Activated effector memory CD4-positive, alpha-beta T cell treated with Interleukin-2 at 50 U/mL for 16 hours (primary cell): ENCODE measurements around the gene KRT77.

ENCODE experiments used
- DNase-seq: peaks from one replicate; pipeline ENCODE4 v3.0.0-alpha.2; 2020

Gene KRT77

DNA sequence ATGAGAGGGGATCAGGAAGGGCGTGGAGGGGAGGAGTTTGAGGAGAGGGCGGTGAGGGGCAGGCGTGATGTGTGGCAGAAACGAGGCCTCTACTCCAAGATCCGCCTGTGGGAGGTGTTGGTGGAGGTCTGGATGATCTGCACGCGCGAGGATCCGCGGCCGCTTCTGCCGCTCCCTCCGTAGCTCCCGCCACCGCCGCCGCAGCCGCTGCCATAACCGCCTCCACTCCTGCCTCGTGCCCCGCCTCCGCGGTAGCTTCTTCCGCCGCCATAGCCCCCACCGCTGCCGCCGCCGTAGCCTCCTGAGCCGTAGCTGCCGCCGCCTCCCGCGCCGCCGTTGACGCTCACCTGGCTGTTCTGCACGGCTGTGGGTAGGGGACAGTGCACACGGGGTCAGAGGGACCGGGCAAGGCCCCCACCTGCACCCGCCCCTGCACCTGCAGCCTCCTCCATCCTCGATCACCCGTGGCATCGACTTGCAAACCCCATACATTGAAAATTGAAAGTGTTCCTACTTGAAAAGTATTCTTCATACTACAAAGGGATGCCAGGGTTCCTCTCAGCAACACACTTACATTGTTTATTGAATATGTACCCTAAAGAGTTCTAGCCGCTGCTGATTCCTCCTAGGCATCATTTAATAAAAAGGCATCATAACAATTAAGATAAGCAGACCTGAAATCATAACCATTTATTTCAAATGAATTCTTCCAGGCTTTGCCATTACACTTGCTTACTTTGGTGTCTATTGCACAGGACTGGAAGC is 12.1 kb downstream of the KRT77 start:
- DNase-seq, result peak; percentile 49

DNA sequence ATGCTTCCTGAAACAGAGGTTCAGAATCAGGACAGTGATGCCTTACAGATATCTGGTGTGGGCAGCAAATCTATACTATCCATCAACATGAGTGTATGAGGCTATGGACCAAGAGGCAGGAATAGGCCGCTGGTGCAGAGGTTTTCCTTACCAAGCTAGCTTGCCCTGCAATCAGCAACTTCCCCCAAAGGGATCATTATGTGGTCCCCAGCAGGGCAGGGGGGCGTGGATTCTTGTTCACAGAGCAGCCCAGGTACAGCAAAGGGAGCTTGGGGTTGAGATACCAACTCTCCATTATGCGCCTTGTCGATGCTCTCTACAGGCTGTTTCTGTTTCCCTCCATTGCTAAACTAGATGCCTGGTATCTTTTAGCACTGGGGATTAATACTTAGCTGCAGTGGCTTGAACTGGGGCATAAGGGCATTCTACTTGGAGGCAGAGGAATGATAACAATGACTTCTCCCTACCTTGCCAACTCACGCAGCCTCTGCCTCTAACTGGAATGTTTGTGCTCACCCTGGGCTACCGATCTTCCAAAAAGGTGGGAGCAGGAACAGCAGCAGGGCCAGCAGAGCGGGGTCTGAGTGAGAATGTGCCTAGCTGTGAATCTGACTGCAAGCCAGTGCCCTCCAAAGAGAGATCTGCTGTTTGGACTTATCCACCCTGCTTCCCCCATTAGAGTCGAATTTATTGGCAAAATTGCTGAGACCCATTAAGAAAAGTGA is 12.8 kb downstream of the KRT77 start:
- no peak for DNase-seq

DNA sequence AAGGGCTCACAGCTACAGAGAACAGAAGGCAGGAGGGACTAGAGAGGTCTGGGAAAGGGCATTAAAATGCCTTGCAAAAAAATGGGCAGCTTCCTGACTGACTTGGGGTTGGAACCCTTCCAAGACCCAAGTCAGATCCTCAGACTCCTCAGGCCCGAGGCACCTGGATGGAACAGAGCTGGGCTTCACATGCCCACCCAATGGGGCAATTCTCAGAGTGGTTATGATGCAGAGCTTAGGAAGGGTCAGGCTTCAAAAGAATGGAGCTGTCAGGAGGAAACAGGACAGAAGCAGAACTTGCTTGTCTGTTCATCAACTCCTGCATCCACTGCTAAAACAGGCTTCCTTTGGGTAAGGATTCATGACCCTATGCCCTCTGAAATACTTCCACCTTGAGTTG is 13.4 kb downstream of the KRT77 start:
- no peak for DNase-seq

DNA sequence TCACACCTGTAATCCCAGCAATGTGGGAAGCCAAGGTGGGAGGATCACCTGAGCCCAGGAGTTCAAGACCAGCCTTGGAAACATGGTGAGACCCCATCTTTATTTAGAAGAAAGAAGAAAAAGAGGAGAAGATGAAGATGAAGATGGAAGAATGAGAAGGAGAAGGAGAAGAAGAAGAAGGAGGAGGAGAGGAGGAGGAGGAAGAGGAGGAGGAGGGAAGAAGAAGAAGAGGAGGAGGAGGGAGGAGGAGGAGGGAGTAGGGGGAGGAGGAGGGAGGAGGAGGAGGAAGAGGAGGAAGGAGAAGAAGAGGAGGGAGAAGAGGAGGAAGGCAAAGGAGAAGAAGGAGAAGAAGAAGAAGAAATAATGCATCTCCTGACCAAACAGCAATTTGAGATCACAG is 14.1 kb downstream of the KRT77 start:
- DNase-seq, result no peak

DNA sequence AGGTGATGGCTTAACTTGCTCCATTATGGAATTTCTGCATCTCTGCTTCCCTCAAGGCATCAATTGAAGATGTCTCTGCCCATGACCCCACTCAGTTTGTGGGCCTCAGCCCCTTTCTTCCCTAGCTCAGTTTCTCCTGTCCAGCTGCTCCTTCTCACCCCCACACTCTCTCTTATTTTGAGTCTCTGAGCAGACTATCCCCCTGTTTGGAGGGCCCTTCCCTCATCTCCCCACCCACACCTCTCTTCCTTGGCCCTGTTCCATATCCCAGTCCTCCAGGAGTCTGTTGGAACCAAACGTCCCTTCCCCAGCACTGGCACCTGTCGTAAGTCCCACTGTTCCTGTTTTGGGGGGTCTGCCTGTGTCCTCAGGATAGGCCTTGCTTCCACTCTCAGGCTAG is 14.8 kb downstream of the KRT77 start:
- no peak for DNase-seq

DNA sequence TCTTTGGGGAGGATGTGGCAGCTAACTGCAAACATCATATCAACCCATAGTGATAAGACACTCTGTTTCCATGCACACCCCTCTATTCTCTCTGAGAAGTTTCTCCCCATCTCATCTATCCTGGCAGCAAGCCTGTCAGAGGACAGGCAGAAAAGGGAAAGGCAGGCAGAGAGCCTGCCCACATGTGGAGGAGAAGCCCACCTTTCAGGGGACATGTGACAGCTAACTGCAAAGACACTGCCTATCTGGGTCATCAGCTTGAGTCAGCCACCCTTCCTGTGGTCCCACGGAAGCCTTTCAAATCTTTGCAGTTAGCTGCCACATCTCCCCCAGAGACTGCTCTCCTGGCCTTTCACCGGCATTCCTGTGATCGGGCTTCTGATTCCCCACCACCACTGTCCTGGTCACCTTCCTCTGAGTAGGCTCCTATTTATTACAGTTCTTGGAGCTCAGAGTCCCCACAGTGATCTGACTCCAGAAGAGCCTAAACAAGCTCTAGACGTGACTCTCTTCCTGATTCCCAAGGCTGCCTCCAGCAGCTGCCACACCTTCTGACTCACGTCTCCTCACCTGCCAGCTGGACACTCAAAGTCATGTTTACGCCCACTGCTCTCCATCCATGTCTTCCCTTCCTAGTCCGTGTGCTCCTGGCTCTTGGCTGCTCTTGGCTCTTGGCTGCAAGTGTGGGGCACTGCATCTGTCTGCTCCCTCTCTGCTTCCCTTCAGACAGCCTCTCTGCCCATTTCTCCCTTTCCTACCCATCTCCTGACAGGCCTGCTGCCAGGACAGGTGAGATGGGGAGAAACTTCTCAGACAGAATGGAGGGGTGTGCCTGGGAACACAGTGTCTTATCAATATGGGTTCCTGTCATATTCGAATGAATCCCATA is 15.6 kb downstream of the KRT77 start:
- no peak for DNase-seq

DNA sequence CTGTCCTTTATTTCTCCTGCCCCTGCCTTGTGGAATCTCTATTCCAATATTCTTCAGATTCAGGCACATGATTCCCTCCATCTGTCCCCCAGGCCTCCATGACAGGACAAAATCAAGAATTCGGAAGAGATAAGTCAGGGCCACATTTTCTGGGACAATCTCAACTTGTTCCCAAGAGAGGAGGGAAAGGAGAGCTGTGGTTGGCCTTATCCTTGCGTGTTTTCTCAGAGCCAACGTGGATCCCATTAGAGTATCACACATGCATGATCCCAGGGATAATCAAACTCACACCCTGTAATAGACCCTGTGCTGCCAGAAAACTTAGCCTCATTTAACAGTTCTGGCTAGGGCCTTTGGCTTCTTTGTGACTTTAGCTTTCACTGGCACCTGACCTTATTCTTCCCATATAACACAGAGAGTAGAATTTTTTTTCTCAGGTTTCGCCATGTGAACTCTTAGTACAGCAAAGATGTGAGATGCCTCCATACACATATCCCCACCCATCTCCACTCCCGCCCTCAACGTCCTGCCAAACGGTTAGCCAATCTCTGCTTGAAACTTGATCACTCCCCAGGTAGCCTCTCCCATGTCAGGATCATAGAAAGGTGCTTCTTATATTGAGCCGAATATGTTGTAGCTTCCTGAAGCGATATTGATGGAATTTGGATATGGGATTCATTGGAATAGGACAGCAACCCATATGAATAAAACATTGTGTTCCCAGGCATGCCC is 16.4 kb downstream of the KRT77 start:
- no peak for DNase-seq

DNA sequence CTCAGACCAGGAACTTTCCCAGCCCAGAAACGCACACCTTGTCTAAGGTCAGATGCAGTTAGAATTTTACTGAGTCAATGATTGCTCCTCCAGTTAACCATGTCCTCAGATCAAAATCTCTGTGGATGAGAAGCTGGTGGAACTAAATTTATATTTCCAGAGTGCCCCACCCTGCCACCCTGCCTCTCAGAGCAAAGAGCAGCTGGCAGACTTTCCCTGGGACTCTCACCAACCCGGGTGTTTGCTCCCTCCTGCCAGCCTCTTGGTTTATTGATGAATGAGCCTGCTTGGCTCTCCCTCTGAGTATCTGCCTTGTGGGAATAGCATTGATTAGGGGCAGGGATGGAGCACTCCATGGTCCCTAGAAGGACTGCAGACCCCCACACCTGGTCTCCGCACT is 17.3 kb downstream of the KRT77 start:
- DNase-seq, result no peak

DNA sequence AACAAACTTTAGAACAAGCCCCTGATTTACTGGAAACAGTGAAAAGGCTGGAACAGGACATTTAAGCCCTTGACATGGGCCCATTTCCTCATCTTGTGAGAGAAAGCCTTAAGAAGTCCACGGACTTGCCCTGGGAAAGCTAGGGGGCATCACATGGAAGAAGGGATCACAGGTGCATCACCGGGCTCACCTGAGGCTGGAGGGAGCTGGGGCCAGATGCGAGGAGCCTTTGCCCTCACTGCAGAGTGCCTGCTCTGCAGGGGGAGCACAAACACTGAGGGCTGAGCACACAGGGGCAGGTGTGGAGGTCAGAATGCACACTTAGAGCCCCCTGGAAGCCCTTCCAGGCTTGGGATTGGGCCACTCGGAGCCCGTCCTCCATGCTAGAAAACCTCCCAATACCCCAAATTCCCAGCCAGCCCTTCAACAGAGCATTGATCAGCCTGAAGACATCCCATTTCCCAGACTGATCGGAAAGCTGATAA is 17.9 kb downstream of the KRT77 start:
- DNase-seq, result no peak

DNA sequence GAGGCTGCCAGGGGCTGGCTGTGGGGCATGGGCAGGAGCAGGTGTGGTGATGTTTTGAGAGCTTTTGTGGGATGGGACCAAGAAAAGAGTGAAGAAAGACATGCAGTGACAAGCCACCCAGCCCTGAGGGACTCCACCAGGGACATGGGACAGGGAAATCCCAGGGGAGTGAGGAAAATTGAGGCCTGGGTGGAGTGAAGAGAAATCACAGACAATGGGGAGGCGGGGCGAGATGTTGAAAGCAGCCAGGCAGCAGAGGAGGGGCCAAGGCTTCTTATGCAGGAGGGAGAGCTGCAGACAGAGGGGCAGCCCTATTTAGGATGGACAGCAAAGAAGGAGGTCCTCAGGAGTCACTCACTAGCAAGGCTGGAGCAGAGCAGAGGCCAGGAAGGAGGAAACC is 18.9 kb downstream of the KRT77 start:
- no peak for DNase-seq

DNA sequence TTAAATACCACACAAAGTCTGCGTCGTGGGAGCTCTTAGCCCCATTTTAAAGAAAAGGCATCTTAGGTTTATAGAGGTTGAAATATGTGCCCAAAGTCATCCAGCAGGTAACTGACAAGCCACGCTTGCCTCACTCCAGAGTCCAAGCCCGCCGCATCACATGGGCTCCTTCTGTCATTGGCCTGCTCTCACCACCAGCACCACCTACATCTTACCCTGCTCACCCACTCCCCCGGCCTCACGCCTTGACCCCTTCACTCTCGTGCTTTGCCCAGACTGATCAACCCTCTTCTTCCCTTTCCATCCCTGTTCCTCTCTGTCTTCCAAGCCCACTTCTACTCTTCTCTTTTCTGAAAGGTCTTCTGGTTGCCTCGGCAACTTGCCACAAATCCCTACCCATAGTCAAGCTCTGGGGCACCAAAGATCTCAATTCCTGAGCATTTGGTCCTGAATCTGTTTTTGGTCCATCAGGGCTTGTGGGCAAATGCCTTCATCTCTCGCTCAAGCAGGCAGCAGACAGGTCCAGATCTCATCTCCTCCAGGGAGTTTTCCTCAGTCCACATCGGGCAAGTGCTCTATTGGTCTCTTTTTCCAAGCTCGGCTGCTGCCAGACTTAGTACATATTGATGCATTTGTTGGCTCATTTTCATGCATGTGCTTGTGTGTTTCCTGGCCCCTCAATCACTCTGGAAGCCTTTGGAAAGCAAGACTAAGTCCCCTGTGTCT is 19.6 kb downstream of the KRT77 start:
- no peak for DNase-seq

DNA sequence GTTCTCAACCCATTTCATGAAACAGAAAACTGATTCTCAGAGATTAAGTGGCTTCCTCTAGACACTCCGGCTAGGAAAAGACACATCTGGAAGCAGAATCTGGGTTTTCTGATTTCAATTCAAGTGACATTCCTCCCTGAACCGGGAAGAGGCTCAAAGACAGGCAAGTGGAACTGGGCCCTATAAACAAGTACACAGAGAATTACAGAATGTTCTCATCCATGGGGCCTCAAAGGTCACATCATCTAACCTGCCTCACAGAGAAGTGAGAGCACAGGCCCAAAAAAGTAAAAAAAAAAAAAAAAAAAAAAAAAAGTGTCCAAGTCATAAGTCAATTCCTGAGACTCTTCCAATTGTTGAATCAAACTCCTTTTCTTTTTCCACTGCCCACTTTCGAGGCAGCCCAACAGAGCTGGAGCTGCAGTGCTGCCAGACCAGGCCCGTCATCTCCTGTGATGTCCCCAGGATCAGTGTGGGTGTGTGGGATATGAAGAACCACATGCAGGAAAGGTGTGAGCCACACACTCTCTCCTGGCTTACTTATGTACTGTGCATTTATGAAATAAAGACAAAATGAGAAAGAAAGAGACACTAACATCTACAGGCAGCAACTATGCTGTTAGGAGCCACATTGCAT is 20.3 kb downstream of the KRT77 start:
- DNase-seq, result no peak

DNA sequence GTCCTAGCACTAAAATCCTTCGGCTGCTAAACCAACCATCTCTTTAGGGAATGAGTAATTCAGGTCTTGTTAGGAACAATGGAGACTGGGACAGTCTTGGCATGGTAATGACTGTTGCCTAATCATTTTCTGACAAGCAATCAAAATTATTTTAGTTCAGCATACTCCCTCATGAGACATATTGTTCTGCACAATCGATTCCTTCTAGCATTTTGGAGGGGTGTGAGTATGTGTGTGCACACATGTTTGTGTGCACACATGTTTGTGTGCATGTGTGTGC is 21.0 kb downstream of the KRT77 start:
- no peak for DNase-seq

DNA sequence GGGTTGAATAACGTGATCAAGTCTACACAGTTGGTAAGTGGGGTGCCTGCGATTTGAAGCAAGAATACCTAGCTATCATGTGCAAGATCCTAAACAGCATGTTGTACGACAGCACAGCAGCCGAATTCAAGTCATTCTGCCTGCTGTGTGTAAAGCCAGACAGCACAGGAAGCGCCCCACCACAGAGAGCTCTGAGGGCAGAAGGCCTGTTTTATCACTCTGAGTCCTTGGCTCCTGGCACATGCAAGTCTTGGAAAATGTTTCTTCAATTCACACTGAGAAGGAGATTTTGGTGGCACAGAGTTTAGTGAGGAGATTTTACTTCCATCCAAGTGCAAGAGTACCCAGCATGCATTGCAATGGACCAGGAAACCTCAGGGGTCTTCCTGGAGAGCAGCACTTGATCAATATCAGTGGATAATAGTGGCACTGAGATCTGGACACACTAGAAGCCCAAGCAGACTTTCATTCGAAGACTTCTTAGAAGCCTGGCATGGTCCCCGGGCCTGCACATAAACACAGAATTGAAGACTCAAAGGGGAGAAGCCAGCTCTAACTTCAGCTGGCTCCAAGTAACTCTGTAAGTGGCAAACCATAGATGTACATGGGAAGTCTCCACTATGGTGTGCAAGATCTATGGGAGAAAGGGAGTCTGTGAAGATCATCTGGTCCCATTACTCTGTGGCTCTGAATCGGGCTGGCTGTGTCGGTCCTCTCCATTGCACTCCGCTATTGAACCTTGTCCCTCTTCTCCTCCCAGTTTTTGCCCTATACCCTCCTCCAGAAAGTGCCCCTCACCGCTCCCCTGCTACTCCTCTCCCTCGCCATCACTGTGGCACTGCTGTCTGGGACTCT is 21.6 kb downstream of the KRT77 start:
- DNase-seq, result peak; percentile 12

DNA sequence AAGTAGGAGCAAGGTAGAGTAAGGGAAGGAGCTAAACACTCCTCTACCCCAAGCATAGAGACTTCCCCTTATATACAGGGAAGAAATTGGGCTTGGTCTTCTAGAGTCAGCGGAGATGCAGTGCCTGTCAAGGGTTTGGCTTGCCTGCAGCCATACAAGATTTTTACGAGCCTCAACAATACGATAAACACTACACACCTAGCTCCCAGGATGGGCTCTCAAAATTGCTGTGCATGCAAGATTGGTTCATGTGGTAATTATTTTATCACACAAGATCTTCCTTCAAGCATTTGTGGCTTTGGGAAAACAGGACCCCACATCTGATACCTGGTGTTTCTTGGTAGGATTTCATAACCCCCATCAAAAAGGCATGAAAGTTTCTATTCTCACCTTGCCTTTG is 23.0 kb downstream of the KRT77 start, which contains the start of gene KRT1:
KRT1 (minus strand) TSS at position 45 of the 400 bp plus-strand sequence. CDS start 59 bp downstream, outside the sequence.
- DNase-seq, result no peak

DNA sequence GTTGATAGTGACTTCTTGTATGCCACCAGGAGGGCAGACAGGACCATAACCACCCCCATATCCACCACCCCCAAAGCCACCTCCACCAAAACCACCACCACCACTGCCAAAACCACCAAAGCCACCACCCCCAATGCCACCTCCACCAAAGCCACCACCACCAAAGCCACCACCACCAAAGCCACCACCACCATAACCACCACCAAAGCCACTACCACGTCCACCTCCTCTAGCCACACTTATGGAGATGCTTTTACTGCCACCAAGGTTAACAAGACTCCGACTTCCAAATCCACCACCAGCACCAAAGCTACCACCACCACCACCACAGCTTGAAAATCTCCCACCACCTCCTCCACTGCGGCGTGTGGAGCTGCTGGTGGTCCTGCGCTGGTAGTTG is 23.4 kb downstream of the KRT77 start:
- no peak for DNase-seq

DNA sequence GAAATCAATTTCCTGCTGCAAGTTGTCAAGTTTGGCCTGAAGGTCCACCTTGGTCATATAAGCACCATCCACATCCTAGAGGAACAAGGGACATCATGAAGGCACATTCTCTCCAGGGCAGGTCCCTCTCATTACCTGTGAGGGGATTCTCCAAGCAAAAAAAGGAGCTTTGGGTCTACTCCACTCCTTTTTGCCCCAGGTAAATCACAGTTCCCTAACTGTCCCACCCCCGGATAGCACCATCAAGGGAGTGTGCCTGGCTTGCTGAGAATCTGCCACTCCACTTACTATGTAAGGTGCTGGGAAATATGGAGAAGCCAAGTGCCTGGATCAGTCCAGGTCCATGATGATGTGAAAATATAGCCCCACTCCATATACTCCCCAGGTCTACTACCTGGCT is 25.7 kb downstream of the KRT77 start:
- DNase-seq, result no peak

DNA sequence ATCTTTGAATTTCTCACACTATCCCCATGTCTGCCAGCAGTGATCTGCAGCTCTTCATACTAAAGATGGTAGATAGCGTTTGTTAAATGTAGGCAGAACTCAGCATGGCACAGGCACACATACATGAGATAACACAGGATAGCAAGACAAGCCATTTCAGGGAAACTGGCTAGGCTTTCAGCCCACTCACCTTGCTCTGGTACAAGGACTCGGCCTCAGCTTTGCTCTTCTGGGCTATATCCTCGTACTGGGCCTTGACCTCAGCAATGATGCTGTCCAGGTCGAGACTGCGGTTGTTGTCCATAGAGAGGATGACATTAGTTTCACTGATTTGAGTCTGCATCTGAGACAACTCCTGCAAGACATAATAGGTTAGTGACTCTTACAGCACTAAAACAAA is 26.2 kb downstream of the KRT77 start:
- no peak for DNase-seq

DNA sequence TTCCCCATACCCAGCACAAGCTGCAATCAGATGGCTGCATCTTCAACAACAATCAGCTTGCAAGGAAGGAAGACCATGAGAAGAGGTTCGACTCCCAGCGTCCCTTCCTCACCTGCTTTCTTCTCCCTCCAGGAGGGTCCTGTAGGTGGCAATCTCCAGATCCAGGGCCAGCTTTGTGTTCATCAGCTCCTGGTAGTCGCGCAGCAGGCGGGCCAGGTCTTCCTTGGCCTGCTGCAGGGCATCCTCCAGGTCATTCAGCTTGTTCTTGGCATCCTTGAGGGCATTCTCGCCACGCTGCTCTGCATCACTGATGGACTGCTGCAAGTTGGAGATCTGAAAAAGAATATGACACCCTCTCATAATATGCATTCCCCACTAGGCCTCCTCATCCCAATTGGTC is 27.2 kb downstream of the KRT77 start:
- DNase-seq, result no peak

DNA sequence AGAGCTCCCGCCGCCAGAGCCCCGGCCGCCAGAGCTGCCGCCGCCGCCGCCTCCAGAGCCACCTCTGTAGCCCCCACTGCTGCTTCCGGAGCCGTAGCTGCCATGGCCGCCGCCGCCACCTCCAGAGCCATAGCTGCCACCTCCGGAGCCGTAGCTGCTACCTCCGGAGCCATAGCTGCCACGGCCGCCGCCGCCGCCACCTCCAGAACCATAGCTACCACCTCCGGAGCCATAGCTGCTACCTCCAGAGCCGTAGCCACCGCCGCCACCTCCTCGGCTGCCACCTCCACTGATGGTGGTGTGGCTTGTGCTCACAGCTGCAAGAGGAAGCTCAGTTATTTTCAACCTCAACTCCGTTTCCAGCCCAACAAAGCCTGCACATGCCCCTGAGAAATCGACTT is 28.0 kb downstream of the KRT77 start:
- no peak for DNase-seq

DNA sequence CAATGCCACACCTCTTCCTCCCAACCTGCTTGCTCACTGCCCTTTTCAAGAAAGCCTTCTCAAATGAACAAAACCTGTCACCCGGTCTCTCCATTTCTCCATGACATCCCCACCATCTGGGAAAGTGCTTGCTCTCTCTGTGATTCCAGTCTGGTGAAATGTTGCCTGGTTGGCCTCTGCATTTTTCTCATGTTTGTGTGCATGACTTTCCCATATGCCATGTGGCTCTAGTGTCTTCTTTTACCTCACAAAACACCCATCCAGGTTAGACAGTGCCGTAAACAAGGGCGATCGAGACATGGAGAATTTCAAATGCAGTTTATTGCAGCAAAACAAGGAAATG is 28.9 kb downstream of the KRT77 start:
- no peak for DNase-seq
